ENCODE results near the gene SV2C.

Gene SV2C

GRCh38 chr5:76305269-76305668 lies 222.1 kb downstream of the SV2C start (continued):
- TF ChIP-seq KLF9 (tag by site-specific recombination; IDR thresholded peaks at IDR 0.05; ENCODE audit: low read depth), result no peak
- TF ChIP-seq ZNF302 (tag by site-specific recombination; IDR thresholded peaks at IDR 0.05; ENCODE audit: low read depth), result no peak
- no peak for TF ChIP-seq ZNF416 (tag by site-specific recombination; IDR thresholded peaks at IDR 0.05)
- TF ChIP-seq ZNF701 (tag by site-specific recombination; IDR thresholded peaks at IDR 0.05), result no peak

- no peaks in the 10 kb centered on the region for H3K4me1 ChIP-seq (ENCODE audit: control insufficient read depth, insufficient read depth, low read length)
- no peaks in the 10 kb centered on the region for H3K36me3 ChIP-seq (ENCODE audit: control insufficient read depth in 2 of 2, insufficient read depth in 1 of 2, low read length in 2 of 2)
- POLR2A ChIA-PET, result no interaction called here
- no peaks in the 10 kb centered on the region for H3K9me3 ChIP-seq (ENCODE audit: control insufficient read depth, insufficient read depth, low read depth, low read length)
- CTCF ChIA-PET, result interaction anchor here (0.7 to 2.7 kb wide), 3 partner anchors 32 to 710 kb away, joined by 3 to 8 read pairs (median 4); no protein-coding TSS in a partner anchor
- TF ChIP-seq ZNF791 (tag by site-specific recombination; IDR thresholded peaks at IDR 0.05) (no peak), ZSCAN5A (tag by site-specific recombination; IDR thresholded peaks at IDR 0.05) (no peak), ZNF404 (tag by site-specific recombination; IDR thresholded peaks at IDR 0.05) (no peak), ZBTB20 (tag by site-specific recombination; IDR thresholded peaks at IDR 0.05) (no peak), ZBTB7A (tag by site-specific recombination; IDR thresholded peaks at IDR 0.05; ENCODE audit: low read depth) (no peak), REST (tag by site-specific recombination; IDR thresholded peaks at IDR 0.05) (no peak), ZNF121 (tag by site-specific recombination; IDR thresholded peaks at IDR 0.05) (no peak), ZNF433 (tag by site-specific recombination; IDR thresholded peaks at IDR 0.05; ENCODE audit: low read depth) (no peak), ZNF514 (tag by site-specific recombination; IDR thresholded peaks at IDR 0.05) (no peak), ZNF704 (tag by site-specific recombination; IDR thresholded peaks at IDR 0.05) (no peak), ZFP37 (tag by site-specific recombination; IDR thresholded peaks at IDR 0.05) (no peak), ZNF366 (tag by site-specific recombination; conservative IDR thresholded peaks at IDR 0.05) (no peak), ZNF157 (tag by site-specific recombination; IDR thresholded peaks at IDR 0.05) (no peak), ZNF660 (tag by site-specific recombination; IDR thresholded peaks at IDR 0.05) (no peak), ZNF280D (tag by site-specific recombination; IDR thresholded peaks at IDR 0.05) (no peak), ZSCAN23 (tag by site-specific recombination; IDR thresholded peaks at IDR 0.05) (no peak), ZNF248 (tag by site-specific recombination; IDR thresholded peaks at IDR 0.05) (no peak), EGR2 (tag by site-specific recombination; IDR thresholded peaks at IDR 0.05; ENCODE audit: low read depth) (no peak)
- H3K4me3 ChIP-seq (ENCODE audit: low read depth, low read length), result no peak overlapping the region
- H3K27ac ChIP-seq (ENCODE audit: extremely low read depth, low read depth, low read length), result no peak overlapping the region
These were observed 222.6 kb downstream of the SV2C start for GRCh38 chr5:76305775-76306174.

Measured in HEK293 (cell line).